Prostate gland (tissue), 2 donors: ENCODE data around the gene CCDC71L. TPM values are rescaled to one million over a fixed set of nuclear protein-coding genes. Genes with fewer than 3 reads are reported as not detected.
"Not testable (repeated sequence)": the region's sequence is repeated elsewhere in the genome, so short reads cannot be mapped to it uniquely, and the experiment has no call there.

Experiments used
- DNase-seq: peaks from one replicate; pipeline ENCODE4 v3.0.0-alpha.2; 2019; ENCODE audit warnings: low spot score
- H3K27ac ChIP-seq, 2 donors: fragments of 200-600 bp; sonication (generic); 2 replicates each; pipeline ENCODE4 v1.5.1; 2017 to 2019
- H3K27me3 ChIP-seq: fragments of 200-600 bp; sonication (generic); replicated peaks from 2 replicates; pipeline ENCODE4 v1.5.1; 2019; ENCODE audit not compliant: insufficient read depth
- H3K36me3 ChIP-seq, 2 donors: fragments of 200-600 bp; sonication (generic); 1 replicate in 1 of 2; 2 replicates in 1 of 2; pipeline versions ENCODE4 v1.5.1 to v1.8.1; 2017 to 2019
- H3K4me1 ChIP-seq: fragments of 200-600 bp; sonication (generic); replicated peaks from 2 replicates; pipeline ENCODE4 v1.5.1; 2019
- H3K4me3 ChIP-seq, 2 donors: fragments of 200-600 bp; sonication (generic); 2 replicates each; pipeline ENCODE4 v1.5.1; 2017 to 2019
- H3K9me3 ChIP-seq: fragments of 200-600 bp; sonication (generic); 2 replicates; pipeline ENCODE4 v1.5.1; 2017
- POLR2A ChIP-seq: fragments of 450-650 bp; IDR thresholded peaks from one replicate; pipeline ENCODE4 v1.6.1; 2016; ENCODE audit warnings: antibody characterized with exemption, mild to moderate bottlenecking
- POLR2AphosphoS5 ChIP-seq: sonication (generic); formaldehyde crosslinking; IDR thresholded peaks from one replicate; pipeline ENCODE4 v1.6.1; 2017; ENCODE audit warnings: antibody characterized with exemption
- WGBS: methylation state at CpG from one replicate; pipeline ENCODE4 v1.1.5; 2018; 5-methylcytosine and 5-hydroxymethylcytosine counted together
- intact Hi-C: fragments of 100-400 bp; cut with DNase I; formaldehyde crosslinking; loops from one replicate; pipeline ENCODE4 v1.14.2; 2022
- total RNA-seq, 2 donors: library from RNA; depleted of rRNA; stranded (reverse); fragments of >200 nt; gene quantifications; one replicate each; pipeline ENCODE4 v1.1.0, GENCODE V29; 2016
- TF ChIP-seq, protein P1 (sequence below), 4 experiments: fragments of 200-600 bp in 2 of 4; fragments of 450-650 bp in 2 of 4; sonication (generic) in 2 of 4; IDR thresholded peaks; 1 replicate in 3 of 4; 2 replicates in 1 of 4; pipeline ENCODE4 v1.5.1; 2016 to 2019; ENCODE audit warnings: antibody characterized with exemption in 4 of 4, mild to moderate bottlenecking in 2 of 4, moderate library complexity in 2 of 4

The CCDC71L gene
- total RNA-seq, 2 donors from 2014 or later: 10.1 to 24.2 TPM

GRCh38 chr7:106678795-106679152 is 17.8 kb upstream of the CCDC71L start:
- H3K27ac ChIP-seq: no peak overlapping the region
- intact Hi-C loops: no loop called here
- no peaks in the 10 kb centered on the region for H3K36me3 ChIP-seq
- DNase-seq: no peak
- 66% methylated on average over 3 of the region's 3 CpGs for WGBS
- no peaks in the 10 kb centered on the region for H3K27me3 ChIP-seq
- no peak overlapping the region for H3K4me3 ChIP-seq
- no peak for TF ChIP-seq POLR2A
- no peak for TF ChIP-seq POLR2AphosphoS5
- H3K4me1 ChIP-seq: no peaks in the 10 kb centered on the region
- H3K9me3 ChIP-seq: no peaks in the 10 kb centered on the region

- intact Hi-C loops, H3K9me3 ChIP-seq, H3K4me3 ChIP-seq, H3K4me1 ChIP-seq, H3K27ac ChIP-seq, H3K36me3 ChIP-seq, DNase-seq, H3K27me3 ChIP-seq: not testable (repeated sequence)
- 76% methylated on average over 2 of the region's 2 CpGs for WGBS
Observed at GRCh38 chr7:106676506-106676905, 15.5 kb upstream of the CCDC71L start.

GRCh38 chr7:106673688-106674087 is 12.7 kb upstream of the CCDC71L start:
- H3K27me3 ChIP-seq, H3K4me3 ChIP-seq, H3K9me3 ChIP-seq, DNase-seq, H3K36me3 ChIP-seq, H3K4me1 ChIP-seq, H3K27ac ChIP-seq, intact Hi-C loops: not testable (repeated sequence)
- 64% methylated on average over 2 of the region's 2 CpGs for WGBS

GRCh38 chr7:106671930-106672329 is 11.0 kb upstream of the CCDC71L start:
- H3K27me3 ChIP-seq, H3K4me1 ChIP-seq, H3K36me3 ChIP-seq, H3K4me3 ChIP-seq, intact Hi-C loops, H3K9me3 ChIP-seq: not testable (repeated sequence)
- DNase-seq: peak; percentile 8
- WGBS: 95% methylated on average over 8 of the region's 8 CpGs
- H3K27ac ChIP-seq: peak overlapping the region in 1 of 2 donors; percentile 38

DNA sequence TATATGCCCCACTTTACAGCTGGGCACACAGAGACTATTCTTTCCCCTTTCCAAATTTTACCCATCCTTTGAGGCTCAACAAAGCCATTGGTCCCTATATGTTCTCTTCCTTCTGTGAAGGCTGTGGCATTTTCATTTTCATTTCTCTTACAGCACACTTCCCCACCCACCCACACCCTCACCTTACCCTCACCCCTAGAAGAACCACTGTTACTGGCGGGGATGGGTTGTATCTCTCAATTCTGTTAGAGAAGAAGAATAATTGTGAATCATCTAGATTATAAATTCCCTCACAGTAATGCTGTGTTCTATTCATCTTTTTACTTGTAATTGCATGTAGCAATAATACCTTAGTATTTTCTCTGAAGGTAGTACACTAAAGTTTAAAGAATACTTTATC is 10.2 kb upstream of the CCDC71L start:
- no peak for DNase-seq
- Histone ChIP-seq H3K4me1 (no peaks in the 10 kb centered on the region), H3K4me3 (no peak overlapping the region), H3K27me3 (no peaks in the 10 kb centered on the region), H3K9me3 (no peaks in the 10 kb centered on the region), H3K27ac (no peak overlapping the region), H3K36me3 (no peaks in the 10 kb centered on the region)
- WGBS: 89% methylated on average over 1 of the region's 1 CpG
- intact Hi-C loops: no loop called here
- TF ChIP-seq, protein P1, sequence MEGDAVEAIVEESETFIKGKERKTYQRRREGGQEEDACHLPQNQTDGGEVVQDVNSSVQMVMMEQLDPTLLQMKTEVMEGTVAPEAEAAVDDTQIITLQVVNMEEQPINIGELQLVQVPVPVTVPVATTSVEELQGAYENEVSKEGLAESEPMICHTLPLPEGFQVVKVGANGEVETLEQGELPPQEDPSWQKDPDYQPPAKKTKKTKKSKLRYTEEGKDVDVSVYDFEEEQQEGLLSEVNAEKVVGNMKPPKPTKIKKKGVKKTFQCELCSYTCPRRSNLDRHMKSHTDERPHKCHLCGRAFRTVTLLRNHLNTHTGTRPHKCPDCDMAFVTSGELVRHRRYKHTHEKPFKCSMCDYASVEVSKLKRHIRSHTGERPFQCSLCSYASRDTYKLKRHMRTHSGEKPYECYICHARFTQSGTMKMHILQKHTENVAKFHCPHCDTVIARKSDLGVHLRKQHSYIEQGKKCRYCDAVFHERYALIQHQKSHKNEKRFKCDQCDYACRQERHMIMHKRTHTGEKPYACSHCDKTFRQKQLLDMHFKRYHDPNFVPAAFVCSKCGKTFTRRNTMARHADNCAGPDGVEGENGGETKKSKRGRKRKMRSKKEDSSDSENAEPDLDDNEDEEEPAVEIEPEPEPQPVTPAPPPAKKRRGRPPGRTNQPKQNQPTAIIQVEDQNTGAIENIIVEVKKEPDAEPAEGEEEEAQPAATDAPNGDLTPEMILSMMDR (IDR thresholded peaks at IDR 0.05): no peak

GRCh38 chr7:106668861-106669524 is 8.0 kb upstream of the CCDC71L start:
- Histone ChIP-seq H3K9me3 (no peaks in the 10 kb centered on the region), H3K27ac (no peak overlapping the region), H3K36me3 (no peaks in the 10 kb centered on the region), H3K27me3 (no peaks in the 10 kb centered on the region), H3K4me1 (no peaks in the 10 kb centered on the region), H3K4me3 (no peak overlapping the region)
- TF ChIP-seq, protein P1 (IDR thresholded peaks at IDR 0.05): no peak
- TF ChIP-seq POLR2AphosphoS5 (no peak), POLR2A (no peak)
- 87% methylated on average over 6 of the region's 6 CpGs for WGBS
- intact Hi-C loops: no loop called here
- DNase-seq: no peak

GRCh38 chr7:106666353-106666752 is 5.4 kb upstream of the CCDC71L start:
- WGBS: 94% methylated on average over 2 of the region's 2 CpGs
- Histone ChIP-seq H3K36me3 (no peaks in the 10 kb centered on the region), H3K4me3 (no peak overlapping the region), H3K9me3 (no peaks in the 10 kb centered on the region), H3K27ac (no peak overlapping the region), H3K27me3 (no peaks in the 10 kb centered on the region), H3K4me1 (no peaks in the 10 kb centered on the region)
- intact Hi-C loops: no loop called here
- no peak for TF ChIP-seq POLR2AphosphoS5
- TF ChIP-seq, protein P1 (IDR thresholded peaks at IDR 0.05): no peak
- no peak for TF ChIP-seq POLR2A
- no peak for DNase-seq
